ENCODE data around the gene PRPF6.

PRPF6 gene

DNA sequence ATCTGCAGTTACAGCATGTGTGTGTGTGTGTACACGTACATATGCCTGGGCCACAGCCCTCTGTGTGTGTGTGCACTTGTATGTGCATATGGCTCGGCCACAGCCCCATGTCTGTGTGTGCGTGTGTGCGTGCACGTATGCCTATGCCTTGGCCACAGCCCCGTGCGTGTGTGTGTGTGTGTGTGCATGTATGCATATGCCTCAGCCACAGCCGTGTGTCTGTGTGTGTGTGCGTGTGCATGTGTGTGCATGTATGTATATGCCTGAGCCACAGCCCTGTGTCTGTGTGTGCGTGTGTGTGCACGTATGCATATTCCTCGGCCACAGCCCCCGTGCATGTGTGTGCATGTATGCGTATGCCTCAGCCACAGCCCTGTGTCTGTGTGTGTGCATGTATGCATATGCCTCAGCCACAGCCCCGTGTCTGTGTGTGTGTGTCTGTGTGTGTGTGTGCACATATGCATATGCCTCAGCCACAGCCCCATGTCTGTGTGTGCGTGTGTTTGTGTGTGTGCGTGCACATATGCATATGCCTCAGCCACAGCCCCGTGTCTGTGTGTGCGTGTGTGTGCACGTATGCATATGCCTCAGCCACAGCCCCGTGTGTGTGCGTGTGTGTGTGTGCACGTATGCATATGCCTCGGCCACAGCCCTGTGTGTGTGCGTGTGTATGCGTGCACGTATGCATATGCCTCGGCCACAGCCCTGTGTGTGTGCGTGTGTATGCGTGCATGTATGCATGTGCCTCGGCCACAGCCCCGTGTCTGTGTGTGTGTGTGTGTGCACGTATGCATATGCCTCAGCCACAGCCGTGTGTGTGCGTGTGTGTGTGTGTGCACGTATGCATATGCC, 40.4 kb downstream of the PRPF6 start:
- no peak for DNase-seq (ENCODE audit: low read depth)
- TF ChIP-seq, protein P1, sequence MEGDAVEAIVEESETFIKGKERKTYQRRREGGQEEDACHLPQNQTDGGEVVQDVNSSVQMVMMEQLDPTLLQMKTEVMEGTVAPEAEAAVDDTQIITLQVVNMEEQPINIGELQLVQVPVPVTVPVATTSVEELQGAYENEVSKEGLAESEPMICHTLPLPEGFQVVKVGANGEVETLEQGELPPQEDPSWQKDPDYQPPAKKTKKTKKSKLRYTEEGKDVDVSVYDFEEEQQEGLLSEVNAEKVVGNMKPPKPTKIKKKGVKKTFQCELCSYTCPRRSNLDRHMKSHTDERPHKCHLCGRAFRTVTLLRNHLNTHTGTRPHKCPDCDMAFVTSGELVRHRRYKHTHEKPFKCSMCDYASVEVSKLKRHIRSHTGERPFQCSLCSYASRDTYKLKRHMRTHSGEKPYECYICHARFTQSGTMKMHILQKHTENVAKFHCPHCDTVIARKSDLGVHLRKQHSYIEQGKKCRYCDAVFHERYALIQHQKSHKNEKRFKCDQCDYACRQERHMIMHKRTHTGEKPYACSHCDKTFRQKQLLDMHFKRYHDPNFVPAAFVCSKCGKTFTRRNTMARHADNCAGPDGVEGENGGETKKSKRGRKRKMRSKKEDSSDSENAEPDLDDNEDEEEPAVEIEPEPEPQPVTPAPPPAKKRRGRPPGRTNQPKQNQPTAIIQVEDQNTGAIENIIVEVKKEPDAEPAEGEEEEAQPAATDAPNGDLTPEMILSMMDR (conservative IDR thresholded peaks at IDR 0.05; ENCODE audit: control insufficient read depth, insufficient read depth, low read depth, low read length), result no peak
- H3K4me3 ChIP-seq (ENCODE audit: control insufficient read depth, low read depth, low read length), result no peak overlapping the region

- no peak overlapping the region for H3K4me3 ChIP-seq (ENCODE audit: control insufficient read depth, low read depth, low read length)
- TF ChIP-seq, protein P1 (conservative IDR thresholded peaks at IDR 0.05; ENCODE audit: control insufficient read depth, insufficient read depth, low read depth, low read length), result no peak
- no peak for DNase-seq (ENCODE audit: low read depth)
Observed at GRCh38 chr20:64022671-64023360, 41.9 kb downstream of the PRPF6 start.

DNA sequence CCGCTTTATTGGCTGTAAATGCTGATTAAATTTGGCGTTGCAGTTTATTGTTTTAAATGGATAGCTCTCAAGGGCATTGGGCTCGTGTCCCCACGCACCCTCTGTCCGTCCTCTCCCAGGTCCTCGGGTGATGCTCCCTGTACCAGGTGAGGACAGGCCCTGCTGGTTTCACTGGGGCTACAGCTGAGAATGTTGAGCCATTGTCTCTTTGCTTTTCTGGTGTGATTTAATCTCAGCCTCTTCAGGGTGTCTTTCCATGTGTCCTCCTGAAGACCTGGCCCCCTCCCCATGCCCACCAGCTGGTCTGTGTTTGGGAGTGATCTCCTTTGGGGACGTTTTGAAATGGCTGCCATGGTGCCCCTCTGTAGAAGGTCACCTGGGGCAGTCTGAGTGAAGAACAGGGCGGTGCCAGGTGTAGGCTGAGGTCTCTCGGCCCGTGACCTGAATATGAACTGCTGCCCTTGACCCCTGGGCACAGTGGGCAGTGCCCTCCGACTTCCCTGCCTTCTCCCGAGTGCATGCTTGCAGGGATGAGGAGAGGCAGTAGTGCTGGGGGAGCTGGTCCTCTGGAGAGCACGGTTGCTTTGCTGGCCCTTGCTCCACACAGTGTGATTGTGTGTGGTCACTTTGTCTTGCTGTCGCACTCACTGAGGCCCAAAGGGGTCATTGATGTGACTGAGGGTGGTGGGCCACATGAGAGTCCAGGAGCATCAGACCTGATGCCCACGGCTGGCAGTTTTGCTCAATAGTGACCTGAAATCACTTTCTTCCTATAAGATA, 42.6 kb downstream of the PRPF6 start:
- H3K4me3 ChIP-seq (ENCODE audit: control insufficient read depth, low read depth, low read length), result no peak overlapping the region
- DNase-seq (ENCODE audit: low read depth), result no peak
- TF ChIP-seq, protein P1 (conservative IDR thresholded peaks at IDR 0.05; ENCODE audit: control insufficient read depth, insufficient read depth, low read depth, low read length), result no peak

- H3K4me3 ChIP-seq (ENCODE audit: control insufficient read depth, low read depth, low read length), result no peak overlapping the region
- TF ChIP-seq, protein P1 (conservative IDR thresholded peaks at IDR 0.05; ENCODE audit: control insufficient read depth, insufficient read depth, low read depth, low read length), result no peak
- no peak for DNase-seq (ENCODE audit: low read depth)
Observed at GRCh38 chr20:64024141-64024990, 43.4 kb downstream of the PRPF6 start.

GRCh38 chr20:64025101-64025825, 44.3 kb downstream of the PRPF6 start:
- H3K4me3 ChIP-seq (ENCODE audit: control insufficient read depth, low read depth, low read length), result no peak overlapping the region
- no peak for DNase-seq (ENCODE audit: low read depth)
- TF ChIP-seq, protein P1 (conservative IDR thresholded peaks at IDR 0.05; ENCODE audit: control insufficient read depth, insufficient read depth, low read depth, low read length), result no peak

Measured in fibroblast of mammary gland (primary cell).